Panc1 (cell line): ENCODE results near the gene SEPTIN5. TPM values are rescaled to one million over a fixed set of nuclear protein-coding genes. Genes with fewer than 3 reads are reported as not detected.

Experiments
- ATAC-seq: fragments of 200-7000 bp; cut with Tn5 transposase; 2 replicates; pipeline ENCODE4 v1.9.1; 2020; ENCODE audit warnings: mild to moderate bottlenecking, moderate library complexity
- BruUV-seq: library from RNA; stranded (reverse); fragments of 400-500 nt; replicated peaks from 2 replicates; lab custom pipeline; 2021; lab: Mats Ljungman, UMichigan
- CTCF ChIA-PET: fragments of 300-600 bp; sonication (Branson Sonifier 250); formaldehyde crosslinking; loops from one replicate; lab custom pipeline; 2022; ENCODE audit warnings: antibody characterized with exemption; lab: Charles Lee
- POLR2A ChIA-PET: fragments of 300-600 bp; sonication (Branson Sonifier 250); formaldehyde crosslinking; loops from one replicate; lab custom pipeline; 2022; ENCODE audit warnings: antibody characterized with exemption; lab: Charles Lee
- DNase-seq: peaks from one replicate; pipeline ENCODE4 v3.0.0-alpha.2; 2010; ENCODE audit warnings: low read depth, low spot score
- H3K27ac ChIP-seq: 2 replicates; pipeline ENCODE4 v1.5.1; 2011; ENCODE audit warnings: mild to moderate bottlenecking, low read length, inconsistent platforms
- H3K27me3 ChIP-seq: fragments of 200-500 bp; sonication (Bioruptor generic); 2 replicates; pipeline ENCODE4 v1.6.0; 2014; ENCODE audit warnings: low read length, inconsistent platforms; ENCODE audit not compliant: control insufficient read depth, insufficient read depth
- H3K36me3 ChIP-seq: fragments of 200-500 bp; sonication (Bioruptor generic); 2 replicates; pipeline ENCODE4 v1.5.1; 2014; ENCODE audit warnings: inconsistent platforms, mild to moderate bottlenecking, low read length, moderate library complexity; ENCODE audit not compliant: control insufficient read depth, insufficient read depth
- H3K4me1 ChIP-seq: 2 replicates; pipeline ENCODE4 v1.5.1; 2011; ENCODE audit warnings: inconsistent platforms, mild to moderate bottlenecking, low read length, moderate library complexity; ENCODE audit not compliant: control insufficient read depth, insufficient read depth
- H3K4me3 ChIP-seq, 2 experiments: 2 replicates each; pipeline ENCODE4 v1.5.1; 2011 to 2012; ENCODE audit warnings: low read depth in 2 of 2, low read length in 2 of 2, mild to moderate bottlenecking in 2 of 2, inconsistent platforms in 1 of 2, moderate library complexity in 1 of 2
- H3K9me3 ChIP-seq: fragments of 200-500 bp; sonication (Bioruptor generic); 2 replicates; pipeline ENCODE4 v1.5.1; 2014; ENCODE audit warnings: low read depth, mild to moderate bottlenecking, inconsistent platforms, low read length, moderate library complexity; ENCODE audit not compliant: control insufficient read depth, insufficient read depth
- POLR2AphosphoS5 ChIP-seq: IDR thresholded peaks from 2 replicates; pipeline ENCODE4 v1.6.1; 2012; ENCODE audit warnings: mild to moderate bottlenecking, low read depth, low read length, moderate library complexity
- REST ChIP-seq, 2 experiments: IDR thresholded peaks; 2 replicates each; pipeline ENCODE4 v1.6.1; 2011 to 2012; ENCODE audit warnings: low read depth in 2 of 2, control low read depth in 1 of 2, low read length in 1 of 2, mild to moderate bottlenecking in 1 of 2, moderate library complexity in 1 of 2; ENCODE audit not compliant: insufficient read depth in 1 of 2
- SIN3A ChIP-seq: IDR thresholded peaks from 2 replicates; pipeline ENCODE4 v1.6.1; 2012; ENCODE audit warnings: low read depth, mild to moderate bottlenecking, low read length, moderate library complexity, borderline replicate concordance; ENCODE audit not compliant: insufficient read depth
- in situ Hi-C: cut with HindIII; loops from 2 replicates; pipeline ENCODE4 v1.10.0; 2016; ENCODE audit warnings: low sequenced_read_pairs, low pct_unique_long_range_greater_than_20kb
- intact Hi-C: fragments of 100-400 bp; cut with micrococcal nuclease; formaldehyde crosslinking; loops from one replicate; pipeline ENCODE4 v1.10.0; 2022; ENCODE audit not compliant: unreplicated experiment
- total RNA-seq: library from RNA; stranded (reverse); gene quantifications from one replicate; pipeline ENCODE4 v1.2.1, GENCODE V29; 2021; ENCODE audit not compliant: unreplicated experiment
- TF ChIP-seq, protein P1 (sequence below): fragments of 450-650 bp; IDR thresholded peaks from 2 replicates; pipeline ENCODE4 v1.5.1; 2017; ENCODE audit warnings: mild to moderate bottlenecking

SEPTIN5 gene
- total RNA-seq, 1 experiment from 2014 or later: 17.2 TPM

GRCh38 chr22:19764636-19765476, 50.6 kb downstream of the SEPTIN5 start:
- H3K27ac ChIP-seq: peak overlapping the region; percentile 76
- in situ Hi-C loops: no loop called here
- H3K4me3 ChIP-seq: no peak overlapping the region

GRCh38 chr22:19765477-19766239, 51.4 kb downstream of the SEPTIN5 start:
- intact Hi-C loops (no loop called here), in situ Hi-C loops (no loop called here)
- no TSS peak for BruUV-seq
- ATAC-seq: peak; percentile 25
- CTCF ChIA-PET: no interaction called here
- POLR2A ChIA-PET: no interaction called here
- Histone ChIP-seq H3K4me1 (peaks cover 20% of the 10 kb centered on the region), H3K9me3 (no peaks in the 10 kb centered on the region), H3K27ac (peak overlapping the region; percentile 76; the same call in 1 of the 2 replicates), H3K4me3 (0 out of 4 replicates have a peak overlapping the region, but pooled peaks of 1 of the 2 experiments have one; percentile 2), H3K27me3 (no peaks in the 10 kb centered on the region), H3K36me3 (no peaks in the 10 kb centered on the region; the same call in 1 of the 2 replicates)
- no peak for DNase-seq
- TF ChIP-seq POLR2AphosphoS5 (peak; percentile 27; the same call in 1 of the 2 replicates), REST (IDR thresholded peaks at IDR 0.05; ENCODE audit: insufficient read depth in 1 of 2, low read depth in 2 of 2, low read length in 1 of 2) (no peak)

More at GRCh38 chr22:19764636-19765476, 50.6 kb downstream of the SEPTIN5 start:
- no TSS peak for BruUV-seq
- Histone ChIP-seq H3K36me3 (no peaks in the 10 kb centered on the region; the same call in 1 of the 2 replicates), H3K4me1 (peaks cover 20% of the 10 kb centered on the region), H3K27me3 (no peaks in the 10 kb centered on the region), H3K9me3 (no peaks in the 10 kb centered on the region)
- intact Hi-C loops: no loop called here
- ATAC-seq: no peak
- no peak for TF ChIP-seq REST (IDR thresholded peaks at IDR 0.05; ENCODE audit: insufficient read depth in 1 of 2, low read depth in 2 of 2, low read length in 1 of 2)
- no peak for TF ChIP-seq SIN3A
- TF ChIP-seq, protein P1, sequence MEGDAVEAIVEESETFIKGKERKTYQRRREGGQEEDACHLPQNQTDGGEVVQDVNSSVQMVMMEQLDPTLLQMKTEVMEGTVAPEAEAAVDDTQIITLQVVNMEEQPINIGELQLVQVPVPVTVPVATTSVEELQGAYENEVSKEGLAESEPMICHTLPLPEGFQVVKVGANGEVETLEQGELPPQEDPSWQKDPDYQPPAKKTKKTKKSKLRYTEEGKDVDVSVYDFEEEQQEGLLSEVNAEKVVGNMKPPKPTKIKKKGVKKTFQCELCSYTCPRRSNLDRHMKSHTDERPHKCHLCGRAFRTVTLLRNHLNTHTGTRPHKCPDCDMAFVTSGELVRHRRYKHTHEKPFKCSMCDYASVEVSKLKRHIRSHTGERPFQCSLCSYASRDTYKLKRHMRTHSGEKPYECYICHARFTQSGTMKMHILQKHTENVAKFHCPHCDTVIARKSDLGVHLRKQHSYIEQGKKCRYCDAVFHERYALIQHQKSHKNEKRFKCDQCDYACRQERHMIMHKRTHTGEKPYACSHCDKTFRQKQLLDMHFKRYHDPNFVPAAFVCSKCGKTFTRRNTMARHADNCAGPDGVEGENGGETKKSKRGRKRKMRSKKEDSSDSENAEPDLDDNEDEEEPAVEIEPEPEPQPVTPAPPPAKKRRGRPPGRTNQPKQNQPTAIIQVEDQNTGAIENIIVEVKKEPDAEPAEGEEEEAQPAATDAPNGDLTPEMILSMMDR: no peak
- CTCF ChIA-PET: interaction anchor here (0.5 kb wide), 1 partner anchor 438 kb away, joined by 8 read pairs; no protein-coding TSS in a partner anchor
- DNase-seq: no peak
- POLR2A ChIA-PET: no interaction called here
